Mesothelial cell of epicardium (in vitro differentiated cells): ENCODE measurements around the gene ELAC2. TPM values are rescaled to one million over a fixed set of nuclear protein-coding genes. Genes with fewer than 3 reads are reported as not detected.
A peak's percentile ranks its signal among the peaks of the same experiment; 100 is the strongest.

Source experiments
- DNase-seq, 2 experiments: peaks; one replicate each; pipeline ENCODE4 v3.0.0; 2021; ENCODE audit warnings: low spot score in 2 of 2; ENCODE audit not compliant: unreplicated experiment in 2 of 2
- H3K27ac Mint-ChIP-seq: 2 replicates; pipeline ENCODE4 v1.8.0; 2021; ENCODE audit warnings: mixed read lengths
- H3K27me3 Mint-ChIP-seq: 2 replicates; pipeline ENCODE4 v1.8.0; 2021; ENCODE audit warnings: low read depth, mixed read lengths
- H3K36me3 Mint-ChIP-seq: 2 replicates; pipeline ENCODE4 v1.8.0; 2021; ENCODE audit warnings: mixed read lengths
- H3K4me1 Mint-ChIP-seq: 2 replicates; pipeline ENCODE4 v1.8.0; 2021; ENCODE audit warnings: mixed read lengths
- H3K4me3 Mint-ChIP-seq: 2 replicates; pipeline ENCODE4 v1.8.0; 2021; ENCODE audit warnings: mild to moderate bottlenecking, moderate library complexity, mixed read lengths
- H3K9me3 Mint-ChIP-seq: 2 replicates; pipeline ENCODE4 v1.8.0; 2021; ENCODE audit warnings: mixed read lengths
- total RNA-seq: library from RNA; stranded (reverse); gene quantifications from 3 replicates; pipeline ENCODE4 v1.2.1, GENCODE V29; 2021
- TF ChIP-seq, protein P1 (sequence below): fragments of 200-600 bp; sonication (generic); IDR thresholded peaks from one replicate; pipeline ENCODE4 v1.5.0; 2021; ENCODE audit warnings: antibody characterized with exemption; ENCODE audit not compliant: unreplicated experiment

ELAC2 gene
- total RNA-seq, 1 donor from 2014 or later = 69.3 TPM

DNA sequence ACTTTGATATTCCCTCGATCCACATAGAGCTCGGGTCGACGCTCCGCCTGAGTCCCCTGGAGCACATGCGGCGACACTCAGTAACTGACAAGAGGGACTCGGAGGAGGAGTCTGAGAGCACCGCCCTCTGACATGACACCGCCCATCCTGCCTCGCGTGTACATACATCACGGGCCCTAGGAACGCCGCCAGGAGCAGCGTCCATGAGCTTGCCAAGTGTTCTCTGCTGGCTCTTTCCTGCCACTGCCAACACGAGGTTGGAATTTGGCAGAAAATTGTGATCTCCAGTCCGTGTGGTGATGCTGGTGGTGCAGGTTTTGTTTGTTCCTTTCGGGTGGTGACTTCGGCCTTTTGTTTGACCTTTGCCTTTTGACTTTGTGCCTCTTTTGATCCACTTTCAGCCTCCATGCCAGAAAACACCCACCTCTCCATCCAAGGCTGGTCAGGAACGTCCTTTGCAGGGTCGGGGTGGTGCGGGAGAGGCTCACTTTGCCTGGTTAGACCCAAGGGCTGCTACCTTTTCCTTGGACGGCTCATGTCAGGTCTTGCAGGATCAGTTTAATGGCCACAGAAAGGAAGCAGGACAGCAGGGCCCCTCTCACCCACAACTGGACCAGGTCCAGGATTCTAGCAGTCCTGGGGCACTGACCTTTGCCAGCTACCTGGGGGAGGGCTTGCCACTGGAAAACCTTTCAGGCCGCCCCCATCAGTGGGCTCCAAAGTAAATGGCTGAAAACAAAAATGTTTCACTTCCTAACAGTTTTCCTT, 27.6 kb downstream of the ELAC2 start:
- peaks cover 38% of the 10 kb centered on the region for H3K36me3 Mint-ChIP-seq
- no peaks in the 10 kb centered on the region for H3K27me3 Mint-ChIP-seq
- peaks cover 11% of the 10 kb centered on the region for H3K4me1 Mint-ChIP-seq
- TF ChIP-seq, protein P1, sequence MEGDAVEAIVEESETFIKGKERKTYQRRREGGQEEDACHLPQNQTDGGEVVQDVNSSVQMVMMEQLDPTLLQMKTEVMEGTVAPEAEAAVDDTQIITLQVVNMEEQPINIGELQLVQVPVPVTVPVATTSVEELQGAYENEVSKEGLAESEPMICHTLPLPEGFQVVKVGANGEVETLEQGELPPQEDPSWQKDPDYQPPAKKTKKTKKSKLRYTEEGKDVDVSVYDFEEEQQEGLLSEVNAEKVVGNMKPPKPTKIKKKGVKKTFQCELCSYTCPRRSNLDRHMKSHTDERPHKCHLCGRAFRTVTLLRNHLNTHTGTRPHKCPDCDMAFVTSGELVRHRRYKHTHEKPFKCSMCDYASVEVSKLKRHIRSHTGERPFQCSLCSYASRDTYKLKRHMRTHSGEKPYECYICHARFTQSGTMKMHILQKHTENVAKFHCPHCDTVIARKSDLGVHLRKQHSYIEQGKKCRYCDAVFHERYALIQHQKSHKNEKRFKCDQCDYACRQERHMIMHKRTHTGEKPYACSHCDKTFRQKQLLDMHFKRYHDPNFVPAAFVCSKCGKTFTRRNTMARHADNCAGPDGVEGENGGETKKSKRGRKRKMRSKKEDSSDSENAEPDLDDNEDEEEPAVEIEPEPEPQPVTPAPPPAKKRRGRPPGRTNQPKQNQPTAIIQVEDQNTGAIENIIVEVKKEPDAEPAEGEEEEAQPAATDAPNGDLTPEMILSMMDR = no peak
- peak overlapping the region; percentile 72 for H3K27ac Mint-ChIP-seq
- no peaks in the 10 kb centered on the region for H3K9me3 Mint-ChIP-seq
- DNase-seq = no peak
- no peak overlapping the region for H3K4me3 Mint-ChIP-seq

DNA sequence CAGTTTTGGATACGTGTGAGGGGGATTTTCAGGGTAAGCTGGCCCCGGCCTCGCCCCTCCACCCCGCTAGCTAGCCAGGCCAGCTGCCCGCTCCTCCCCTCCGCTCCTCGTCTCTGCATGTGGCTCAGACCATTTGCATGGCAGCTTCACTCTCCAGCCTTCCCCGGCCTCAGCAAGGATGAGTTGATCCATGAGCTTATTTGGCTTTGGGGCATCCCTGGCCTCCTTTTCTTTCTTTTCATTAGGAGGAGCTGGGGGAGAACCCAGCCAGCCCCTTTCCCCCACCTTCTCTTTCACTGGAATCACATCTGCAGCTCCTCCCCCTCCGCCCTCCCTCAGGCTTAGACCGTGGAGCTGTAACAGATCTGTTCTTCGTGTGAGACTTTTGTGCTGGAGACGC, 30.7 kb downstream of the ELAC2 start:
- H3K4me3 Mint-ChIP-seq = no peak overlapping the region
- DNase-seq = no peak
- H3K27ac Mint-ChIP-seq = no peak overlapping the region
- TF ChIP-seq, protein P1 = no peak
- H3K36me3 Mint-ChIP-seq = peaks cover 23% of the 10 kb centered on the region
- H3K4me1 Mint-ChIP-seq = peaks cover 21% of the 10 kb centered on the region
- no peaks in the 10 kb centered on the region for H3K27me3 Mint-ChIP-seq
- H3K9me3 Mint-ChIP-seq = no peaks in the 10 kb centered on the region

GRCh38 chr17:12985431-12986293, 32.2 kb downstream of the ELAC2 start:
- no peak overlapping the region for H3K4me3 Mint-ChIP-seq
- TF ChIP-seq, protein P1 = no peak
- no peaks in the 10 kb centered on the region for H3K9me3 Mint-ChIP-seq
- peaks cover 11% of the 10 kb centered on the region for H3K36me3 Mint-ChIP-seq
- H3K27me3 Mint-ChIP-seq = no peaks in the 10 kb centered on the region
- H3K4me1 Mint-ChIP-seq = peaks cover 21% of the 10 kb centered on the region
- no peak for DNase-seq
- no peak overlapping the region for H3K27ac Mint-ChIP-seq

GRCh38 chr17:12983991-12984884, 33.6 kb downstream of the ELAC2 start:
- Mint-ChIP-seq H3K27me3 (no peaks in the 10 kb centered on the region), H3K4me3 (no peak overlapping the region), H3K36me3 (peaks cover 3% of the 10 kb centered on the region), H3K9me3 (no peaks in the 10 kb centered on the region), H3K4me1 (peaks cover 21% of the 10 kb centered on the region), H3K27ac (peak overlapping the region; percentile 73)
- no peak for DNase-seq
- TF ChIP-seq, protein P1 = no peak

DNA sequence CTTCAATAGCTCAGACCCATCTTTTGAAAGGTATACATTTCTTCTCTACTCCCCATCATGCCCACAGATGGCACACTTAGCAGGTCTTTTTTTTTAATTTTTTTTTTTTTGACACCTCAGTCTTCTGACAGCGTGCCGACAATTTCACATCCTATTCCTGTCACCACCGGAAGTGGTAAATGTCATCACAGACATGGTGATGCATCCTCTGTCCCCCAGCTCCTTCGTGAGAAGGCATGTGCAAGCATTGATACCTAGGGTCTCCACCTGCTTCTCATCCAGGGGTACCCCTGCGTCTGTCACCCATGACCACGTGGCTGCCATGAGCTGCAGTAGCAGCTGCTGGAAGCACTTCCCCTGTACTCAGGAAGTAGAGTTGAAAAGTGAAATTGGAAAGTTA, 35.6 kb downstream of the ELAC2 start:
- TF ChIP-seq, protein P1 = no peak
- H3K4me1 Mint-ChIP-seq = peaks cover 17% of the 10 kb centered on the region
- no peaks in the 10 kb centered on the region for H3K27me3 Mint-ChIP-seq
- no peak overlapping the region for H3K27ac Mint-ChIP-seq
- H3K4me3 Mint-ChIP-seq = no peak overlapping the region
- no peak for DNase-seq
- no peaks in the 10 kb centered on the region for H3K9me3 Mint-ChIP-seq
- H3K36me3 Mint-ChIP-seq = peaks cover 2% of the 10 kb centered on the region
